GM21786 (cell line): ENCODE measurements around the gene VPS35.
"Not testable (repeated sequence)": the region's sequence is repeated elsewhere in the genome, so short reads cannot be mapped to it uniquely, and the experiment has no call there.

Experiments used
- ATAC-seq: cut with Tn5 transposase; IDR thresholded peaks from one replicate; pipeline ENCODE4 v1.9.1; 2021; ENCODE audit not compliant: unreplicated experiment

The VPS35 gene

DNA sequence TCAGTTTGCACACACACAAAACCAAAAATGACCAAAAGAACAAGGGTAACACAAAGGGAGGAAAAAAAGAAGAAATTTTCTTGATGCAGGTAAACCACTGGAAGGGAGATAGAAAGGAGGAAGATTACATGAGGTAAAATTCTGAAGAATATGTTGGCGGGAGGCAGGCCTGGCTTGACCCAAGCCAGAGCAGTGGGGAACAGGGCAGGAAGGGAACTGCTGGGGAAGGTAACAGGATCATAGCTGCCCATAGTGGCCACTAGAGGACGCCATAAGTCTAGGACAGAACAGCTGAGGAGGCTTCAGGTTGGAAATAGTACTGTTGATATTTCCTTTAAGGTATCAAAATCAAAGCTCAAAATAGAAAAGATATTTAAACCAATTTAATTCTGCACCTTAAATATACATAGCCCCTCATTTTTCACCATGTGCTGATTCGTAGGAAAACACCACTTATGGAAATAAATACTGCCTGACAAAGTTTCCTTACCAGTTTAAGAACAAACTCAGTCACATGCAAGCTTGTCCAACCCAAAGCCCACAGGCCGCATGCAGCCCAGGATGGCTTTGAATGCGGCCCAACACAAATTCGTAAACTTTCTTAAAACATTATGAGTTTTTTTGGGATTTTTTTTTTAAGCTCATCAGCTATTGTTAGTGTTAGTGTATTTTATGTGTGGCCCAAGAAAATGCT, 15.5 kb downstream of the VPS35 start:
- peak; percentile 90 for ATAC-seq

DNA sequence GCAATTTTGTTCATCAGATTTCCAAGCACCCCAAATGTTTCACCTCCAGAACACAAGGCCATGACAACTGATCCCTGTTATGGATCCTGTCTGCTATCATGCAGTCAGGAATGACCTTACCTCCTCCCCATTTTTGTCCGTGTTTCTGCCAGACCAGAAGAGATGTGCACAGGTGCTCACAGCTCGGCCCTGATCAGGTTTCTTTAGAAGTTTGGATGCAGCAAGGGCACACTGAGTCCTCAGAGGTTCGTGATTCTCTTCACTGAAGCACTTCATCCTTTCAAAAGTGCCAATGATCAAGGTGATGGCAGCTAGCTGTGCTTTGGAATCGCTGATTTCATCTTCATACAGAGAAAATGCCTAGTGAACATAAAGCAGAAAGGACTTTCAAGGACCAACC, 26.9 kb downstream of the VPS35 start:
- ATAC-seq = no peak

DNA sequence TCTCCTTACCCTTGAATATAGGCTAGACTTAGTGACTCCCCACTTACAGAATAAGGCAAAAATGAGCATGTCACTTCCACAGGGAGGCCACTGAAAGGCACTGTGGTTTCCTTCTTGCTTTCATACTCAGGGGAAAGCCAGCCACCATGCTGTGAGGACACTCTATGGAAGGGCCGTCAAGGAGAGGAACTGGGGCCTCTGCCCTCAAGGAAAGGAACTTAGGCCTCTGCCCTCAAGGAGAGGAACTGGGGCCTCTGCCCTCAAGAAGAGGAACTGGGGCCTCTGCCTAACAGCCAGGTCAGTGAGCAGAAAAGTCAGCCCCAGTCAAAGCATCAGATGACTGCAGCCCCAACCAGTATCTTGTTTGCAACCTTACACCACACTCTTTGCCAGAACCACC, 30.1 kb downstream of the VPS35 start:
- ATAC-seq = peak; percentile 94

DNA sequence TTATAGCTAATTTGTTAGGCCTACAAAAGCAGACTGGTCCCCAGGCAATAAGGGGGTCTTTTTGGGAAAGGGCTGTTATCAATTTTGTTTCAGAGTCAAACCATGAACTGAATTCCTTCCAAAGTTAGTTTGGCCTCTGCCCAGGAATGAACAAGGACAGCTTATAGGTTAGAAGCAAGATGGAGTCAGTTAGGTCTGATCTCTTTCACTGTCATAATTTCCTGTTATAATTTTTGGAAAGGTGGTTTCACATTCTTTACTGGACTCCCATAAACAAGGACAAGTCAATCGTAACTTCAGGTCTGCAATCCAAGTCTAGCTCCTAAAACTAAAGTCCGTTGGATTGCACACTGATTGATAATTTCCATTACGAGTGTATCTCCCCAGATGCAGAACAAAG, 37.7 kb downstream of the VPS35 start:
- ATAC-seq = no peak

DNA sequence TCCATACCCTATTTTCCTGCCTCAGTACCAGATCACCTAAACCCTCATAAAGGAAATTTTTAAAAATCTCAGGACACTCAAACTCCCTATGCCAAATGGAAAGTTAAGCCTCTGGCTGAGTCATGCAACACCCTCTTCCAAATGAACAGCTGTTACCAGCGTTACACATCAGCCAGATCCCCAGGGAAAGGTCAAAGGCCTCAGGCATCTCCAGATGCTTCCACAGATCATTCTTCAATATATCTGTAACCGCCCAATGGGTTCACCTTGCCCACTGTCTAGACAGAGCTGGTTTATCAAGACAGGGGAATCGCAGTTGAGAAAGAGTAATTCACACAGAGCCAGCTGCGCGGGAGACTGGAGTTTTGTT, 38.7 kb downstream of the VPS35 start:
- no peak for ATAC-seq

DNA sequence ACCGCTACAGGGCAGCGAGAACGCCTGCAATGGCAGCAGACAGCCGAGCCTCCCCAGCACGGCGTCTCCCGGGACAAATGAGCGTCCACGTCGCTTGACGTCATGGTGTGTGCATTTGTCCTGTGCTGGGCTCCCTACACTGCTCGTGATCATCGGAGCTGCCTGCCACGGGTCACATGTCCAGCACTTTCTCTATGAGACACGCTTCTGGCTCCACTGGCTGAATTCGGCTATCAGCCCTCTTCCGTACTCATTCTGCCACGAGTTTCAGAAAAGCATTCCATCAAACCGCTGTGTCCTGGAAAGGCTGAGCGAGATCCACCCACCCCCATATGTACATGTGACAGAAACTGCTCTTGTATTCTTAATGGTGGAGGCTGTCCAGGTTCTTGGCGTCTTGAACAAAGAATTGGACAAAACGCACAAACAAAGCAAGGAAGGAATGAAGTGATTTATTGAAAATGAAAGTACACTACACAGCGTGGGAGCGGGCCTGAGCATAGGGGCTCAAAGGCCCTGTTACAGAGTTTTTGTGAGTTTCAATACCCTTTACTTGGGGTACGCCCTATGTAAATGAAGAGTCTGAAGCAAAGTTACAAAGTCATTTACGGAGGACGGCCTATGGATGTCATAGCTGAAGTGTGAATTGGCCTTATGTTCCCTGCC, 39.3 kb downstream of the VPS35 start:
- no peak for ATAC-seq

DNA sequence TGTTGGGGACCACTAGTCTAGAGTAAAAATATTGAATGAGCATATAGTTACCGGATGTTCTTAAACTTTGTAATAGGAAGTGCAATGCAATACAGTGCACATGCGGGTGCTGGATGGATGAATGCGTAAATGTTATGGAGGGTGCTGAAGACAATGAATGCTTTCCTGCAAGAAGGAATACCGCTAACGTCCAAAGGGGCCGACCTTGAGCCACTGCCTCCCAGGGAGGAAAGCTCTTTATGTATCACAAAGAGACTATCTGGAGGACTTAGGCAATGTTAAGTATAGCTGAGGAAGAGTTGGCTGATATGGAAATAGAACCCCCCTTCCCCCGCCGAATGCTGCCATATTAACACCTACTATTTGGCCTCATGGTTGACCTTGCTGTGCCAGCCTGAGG, 40.3 kb downstream of the VPS35 start:
- no peak for ATAC-seq

DNA sequence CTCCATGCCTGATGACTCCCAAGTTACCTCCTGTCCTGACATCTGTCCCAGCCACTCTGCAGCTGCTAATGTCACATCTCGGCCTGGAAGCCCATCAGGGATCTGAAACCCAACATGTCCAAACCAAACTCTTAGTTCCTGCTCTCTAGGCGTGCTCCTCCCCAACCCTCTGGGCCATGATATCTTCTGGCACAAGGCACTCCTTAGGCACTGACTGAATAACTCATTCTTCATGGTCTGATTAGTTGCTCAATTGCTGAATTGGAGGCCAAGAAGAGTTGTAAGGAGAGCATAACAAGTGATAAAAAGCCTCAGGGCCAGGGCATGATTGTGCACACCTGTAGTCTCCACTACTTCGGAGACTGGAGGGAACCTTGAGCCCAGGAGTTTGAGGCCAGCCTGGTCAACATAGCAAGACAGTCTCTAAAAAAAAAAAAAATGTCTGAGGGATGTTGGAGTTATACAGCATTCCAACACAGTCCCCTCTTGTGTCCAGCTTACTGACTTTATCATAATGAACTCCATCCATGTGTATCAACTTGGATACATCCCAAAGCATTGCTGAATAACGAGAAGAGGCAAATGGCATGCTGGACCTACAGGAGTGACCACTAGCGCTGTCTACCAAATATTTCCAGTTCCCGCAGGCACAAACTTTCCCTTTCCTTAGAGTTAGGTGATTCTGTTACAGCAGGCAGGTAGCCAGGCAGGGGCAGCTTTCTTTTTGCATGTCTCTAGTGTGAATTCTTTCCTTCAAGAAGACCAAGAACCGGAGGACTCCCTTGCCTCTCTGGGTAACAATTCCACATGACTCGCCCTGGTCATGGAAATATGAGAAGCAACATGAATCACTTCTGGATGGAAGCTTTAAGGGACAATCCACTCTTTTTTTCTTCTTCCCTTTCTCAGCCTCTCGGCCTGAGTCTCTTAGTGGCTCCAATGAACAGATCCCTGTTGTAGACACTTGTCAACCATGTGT, 49.7 kb downstream of the VPS35 start:
- ATAC-seq = no peak

DNA sequence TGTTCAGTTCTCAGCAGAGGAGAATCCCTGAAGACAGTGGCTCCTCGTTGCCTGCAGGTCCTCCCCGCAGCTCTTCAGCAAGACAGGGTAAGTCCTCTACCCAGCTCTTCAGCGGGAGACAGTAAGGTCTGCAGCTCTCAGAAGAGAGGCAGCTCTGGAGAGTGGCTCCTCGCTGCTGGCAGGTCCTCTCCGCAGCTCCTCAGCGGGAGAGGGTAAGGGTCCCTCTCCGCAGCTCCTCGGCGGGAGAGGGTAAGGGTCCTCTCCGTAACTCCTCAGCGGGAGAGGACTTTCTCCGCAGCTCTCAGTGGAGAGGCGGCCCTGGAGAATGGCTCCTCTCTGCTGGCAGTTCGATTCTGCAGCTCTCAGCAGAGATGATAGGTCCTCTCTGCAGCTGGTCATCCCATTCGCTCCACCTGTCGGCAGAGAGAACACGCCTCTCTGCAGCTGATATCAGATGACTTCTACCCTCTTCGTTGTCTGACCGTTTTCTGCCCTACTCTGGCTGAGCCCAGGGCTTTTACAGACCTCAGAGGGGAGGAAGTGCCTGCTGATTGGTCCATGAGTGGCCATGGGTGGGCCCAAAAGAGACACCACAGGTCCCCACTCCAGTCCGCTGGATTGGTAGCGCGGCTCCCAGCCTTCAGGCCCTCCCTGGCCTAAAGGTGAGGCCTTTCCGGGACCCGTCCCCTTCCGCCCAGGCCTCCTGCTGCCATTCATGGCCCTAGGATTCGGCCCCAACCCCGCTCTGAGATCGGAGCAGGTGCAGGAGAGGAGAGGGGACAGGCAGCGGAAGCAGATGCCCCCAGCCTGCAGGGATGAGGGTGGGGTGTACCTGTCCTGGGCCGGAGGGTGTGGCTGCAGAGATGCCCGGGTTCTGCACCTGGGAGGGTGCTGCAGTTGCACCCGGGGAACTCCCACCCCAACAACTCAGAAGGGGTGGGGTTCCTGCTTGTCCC, 55.9 kb downstream of the VPS35 start:
- ATAC-seq = no peak

DNA sequence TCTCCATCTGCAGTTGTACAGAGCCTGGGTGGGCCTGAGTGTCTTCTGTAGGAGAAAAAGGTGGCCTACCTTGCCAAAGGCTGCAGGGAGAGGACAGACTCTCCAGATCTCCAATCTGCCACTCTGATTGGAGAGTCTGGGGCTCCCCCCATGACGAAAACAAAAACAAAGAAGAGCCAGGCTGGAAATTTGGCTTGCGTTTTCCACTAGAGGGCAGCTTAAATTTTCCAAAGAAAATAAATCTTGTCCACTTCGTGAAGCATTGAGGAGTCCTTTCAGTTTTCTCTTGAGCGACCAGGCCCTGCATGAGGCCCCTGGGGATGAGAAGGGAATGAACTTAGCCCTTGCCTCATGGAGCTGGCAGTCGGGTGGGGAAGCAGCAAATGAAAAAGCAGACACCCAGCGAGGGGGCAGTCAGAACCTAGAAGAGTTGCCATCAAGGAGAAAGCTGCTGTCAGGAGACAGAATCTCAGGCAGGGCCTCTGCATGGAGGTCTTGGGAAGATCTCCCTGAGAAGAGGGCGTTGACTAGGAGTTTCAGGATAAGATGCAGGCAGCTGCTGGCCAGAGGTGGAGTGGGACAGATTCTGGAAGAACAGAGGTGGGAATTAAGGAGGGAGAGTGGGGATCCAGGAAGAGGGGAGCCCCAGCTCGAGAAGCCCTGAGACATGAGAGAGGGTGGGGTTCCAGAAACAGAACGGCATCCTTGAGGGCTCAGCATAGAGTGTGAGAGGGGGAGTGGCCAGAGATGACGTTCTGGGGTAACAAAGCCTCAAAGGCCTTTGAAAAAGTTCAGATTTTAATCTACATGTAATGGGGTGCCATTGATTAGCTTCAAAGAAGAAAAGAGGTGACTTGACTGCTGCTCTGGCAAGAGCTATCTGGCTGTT, 59.4 kb downstream of the VPS35 start:
- no peak for ATAC-seq

DNA sequence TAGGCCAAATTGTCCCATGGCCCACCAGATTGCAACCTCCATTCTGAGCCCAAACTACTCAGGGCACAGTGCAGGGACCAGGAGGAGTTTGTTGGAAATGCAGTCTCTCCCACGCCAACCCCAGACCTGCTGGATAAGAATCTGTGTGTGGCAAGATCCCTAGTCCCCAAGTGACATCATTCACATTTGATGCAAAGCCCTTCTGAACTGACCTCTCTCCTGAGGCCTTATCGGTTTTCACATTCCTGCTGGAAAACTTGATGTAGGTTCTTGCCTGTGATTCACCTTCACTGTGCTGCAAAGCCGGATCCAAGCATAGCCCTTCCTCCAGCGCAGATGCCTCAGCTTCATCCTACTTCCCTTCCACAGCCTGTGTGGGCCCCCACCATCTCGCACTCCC, 61.2 kb downstream of the VPS35 start:
- ATAC-seq = no peak

DNA sequence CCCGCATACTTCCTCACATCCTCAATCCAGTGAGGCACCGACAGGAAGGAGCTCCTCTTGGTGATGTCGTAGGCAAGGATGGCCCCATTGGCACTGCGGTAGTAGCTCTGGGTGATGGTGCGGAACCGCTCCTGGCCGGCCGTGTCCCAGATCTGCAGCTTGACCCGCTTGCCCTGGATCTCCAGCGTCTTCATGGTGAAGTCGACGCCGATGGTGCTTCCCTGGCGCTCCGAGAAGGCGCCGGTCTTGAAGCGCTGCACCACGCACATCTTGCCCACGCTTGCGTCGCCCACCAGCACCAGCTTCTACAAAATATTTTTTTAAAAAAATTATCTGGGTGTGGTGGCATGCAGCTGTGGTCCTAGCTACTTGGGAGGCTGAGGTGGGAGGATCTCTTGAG, 62.3 kb downstream of the VPS35 start:
- not testable (repeated sequence) for ATAC-seq

DNA sequence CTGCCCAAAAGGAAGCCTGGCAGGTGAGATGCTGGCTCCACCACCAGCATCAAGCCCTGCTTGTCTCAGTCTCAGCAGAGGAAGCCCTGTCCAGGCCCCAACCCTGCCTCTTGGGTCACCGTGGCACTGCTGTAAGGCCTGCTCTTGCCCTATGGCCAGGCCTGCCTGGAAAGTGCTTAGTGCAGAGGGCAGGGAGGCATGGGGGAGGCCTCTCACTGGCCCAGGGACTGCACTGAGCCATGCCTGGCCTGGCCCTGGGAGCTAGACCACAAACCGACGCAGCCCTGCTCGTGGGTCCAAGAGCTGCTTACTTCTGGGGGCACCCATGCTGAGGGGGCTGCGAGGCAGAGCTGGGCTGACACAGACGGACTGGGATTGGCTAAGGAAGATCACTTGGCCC, 64.1 kb downstream of the VPS35 start:
- ATAC-seq = not testable (repeated sequence)

DNA sequence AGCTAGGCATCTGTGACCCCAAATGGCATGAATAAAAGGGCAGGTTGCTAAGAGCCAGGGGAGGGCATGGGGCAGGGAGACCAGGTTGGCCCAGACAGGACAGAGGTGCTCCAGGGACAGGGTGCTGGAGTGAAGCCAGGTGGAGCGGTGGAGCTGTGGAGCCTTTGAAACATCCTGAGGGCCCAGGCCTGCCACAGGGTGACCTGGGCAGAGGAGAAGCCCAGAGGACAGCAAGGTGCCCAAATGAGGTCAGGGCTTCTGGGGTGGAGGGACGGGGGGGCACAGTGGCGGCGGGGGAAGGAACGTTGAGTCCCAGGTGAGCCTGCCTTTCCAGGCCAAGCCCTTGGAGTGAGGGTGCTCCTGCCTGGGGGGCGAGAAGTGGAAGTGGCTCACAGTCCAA, 65.3 kb downstream of the VPS35 start:
- not testable (repeated sequence) for ATAC-seq

DNA sequence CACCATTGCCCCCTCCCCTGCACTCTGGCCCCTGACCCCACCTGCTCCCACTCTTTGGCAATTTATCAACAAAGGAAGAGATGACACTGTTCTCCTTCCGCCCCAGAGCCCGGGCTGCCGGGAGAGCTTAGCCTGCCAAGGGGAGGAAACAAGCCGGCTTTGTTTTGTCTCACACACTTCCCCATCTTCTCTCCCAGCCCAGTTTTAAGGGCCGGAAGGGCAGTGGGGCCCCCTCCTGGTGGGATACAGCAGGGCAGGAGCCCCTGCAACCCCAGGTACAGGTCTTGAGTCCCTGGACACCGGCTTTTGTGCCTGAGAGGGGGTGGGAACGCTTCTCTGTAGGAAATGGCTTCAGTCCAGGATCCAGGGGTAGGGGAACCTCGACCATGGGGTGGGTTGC, 65.7 kb downstream of the VPS35 start:
- not testable (repeated sequence) for ATAC-seq

DNA sequence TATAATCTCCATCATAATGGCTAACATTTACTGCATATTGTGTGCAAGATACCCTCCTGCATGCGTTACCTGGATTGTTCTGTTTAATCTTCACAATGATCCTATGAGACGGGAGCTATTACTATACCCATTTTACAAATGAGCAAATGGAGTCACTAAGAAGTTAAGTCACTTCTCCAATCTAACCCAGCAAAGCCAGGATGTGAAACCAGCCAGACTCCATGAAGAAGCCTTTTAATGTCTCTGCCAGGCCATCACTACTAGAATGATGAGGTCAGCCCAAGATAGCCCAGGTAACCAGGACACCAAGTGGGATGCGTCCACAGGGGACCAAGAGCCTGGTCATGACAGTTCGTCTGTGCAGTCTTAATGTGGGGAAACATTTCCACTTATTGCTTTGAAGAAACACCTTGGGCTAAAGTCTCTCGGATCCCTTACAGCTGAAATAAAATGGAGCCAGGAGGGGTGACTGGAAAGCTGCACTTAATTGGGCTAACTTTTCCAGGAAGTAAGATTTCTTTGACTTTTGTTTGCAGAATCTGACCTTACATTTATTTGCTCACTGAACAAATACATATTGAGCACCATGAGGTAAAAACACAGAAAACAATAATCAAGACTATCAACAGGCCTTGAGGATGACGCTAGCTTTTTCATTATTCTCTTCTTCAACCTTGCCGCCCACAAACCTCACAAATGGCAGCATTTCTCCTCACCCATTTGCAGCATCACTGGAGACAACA, 66.9 kb downstream of the VPS35 start:
- no peak for ATAC-seq

DNA sequence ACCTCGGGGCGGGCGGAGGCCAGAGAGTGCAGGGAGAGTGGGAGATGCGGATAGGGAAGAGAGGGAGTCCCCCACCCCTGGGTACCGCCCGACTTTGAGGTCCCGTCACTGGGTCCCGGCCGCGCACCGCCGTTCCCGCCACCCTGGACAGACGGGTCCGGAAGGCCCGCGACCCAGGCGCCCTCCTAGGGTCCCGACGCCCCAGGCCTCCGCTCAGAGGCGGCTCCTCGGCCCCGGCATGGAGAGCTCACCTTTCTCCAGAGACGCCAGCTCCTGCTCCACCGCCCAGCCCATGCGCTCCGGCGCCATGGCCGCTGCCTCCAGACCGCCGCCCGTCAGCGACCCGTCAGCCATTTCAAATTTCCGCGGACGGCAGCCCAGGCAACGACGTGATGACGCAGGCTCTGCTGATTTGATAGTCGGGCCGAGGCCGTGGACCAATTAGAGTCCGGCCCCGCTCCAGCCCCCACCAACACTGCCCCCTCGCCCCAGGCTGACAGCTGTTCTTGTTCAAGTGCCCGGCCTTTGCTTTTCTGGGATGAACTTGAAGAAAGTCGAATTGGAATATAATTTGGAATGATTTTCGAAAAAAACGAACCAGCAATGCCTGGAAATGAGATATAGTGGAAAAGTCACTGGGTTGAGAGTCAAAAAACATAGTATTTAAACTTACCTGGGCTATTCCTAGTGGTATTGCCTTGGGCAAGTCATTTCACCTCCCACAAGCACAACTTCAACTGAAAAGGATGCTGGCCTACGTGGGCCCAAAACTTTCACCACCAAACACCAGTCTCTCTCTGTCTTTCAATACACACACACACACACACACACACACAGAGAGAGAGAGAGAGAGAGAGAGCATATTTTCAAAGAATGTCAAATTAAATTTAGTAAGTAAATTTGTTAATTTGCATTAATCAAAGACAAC, 67.7 kb downstream of the VPS35 start, which contains the start of gene SHCBP1:
Gene SHCBP1, minus strand, starts transcription at position 374 of the 928 bp plus-strand sequence. Its CDS starts 20 bp downstream, at position 354.
- ATAC-seq = peak; percentile 87
